Common myeloid progenitor, CD34-positive (primary cell): ENCODE data around the gene ACSL4.

Experiments
- CTCF ChIA-PET: fragments of 350-600 bp; sonication (Branson Sonifier 250); formaldehyde crosslinking; loops from one replicate; lab custom pipeline; 2021; ENCODE audit warnings: antibody characterized with exemption; lab: Charles Lee
- POLR2A ChIA-PET: fragments of 350-600 bp; sonication (Branson Sonifier 250); formaldehyde crosslinking; loops from one replicate; lab custom pipeline; 2021; ENCODE audit warnings: antibody characterized with exemption; lab: Charles Lee
- DNase-seq, 3 donors: peaks; one replicate each; pipeline versions ENCODE4 v3.0.0 to v3.0.0-alpha.2; 2013
- H3K27ac ChIP-seq, 2 experiments: 1 replicate in 1 of 2; 2 replicates in 1 of 2; pipeline ENCODE4 v1.7.0; 2013; ENCODE audit warnings: inconsistent platforms in 2 of 2, low read length in 2 of 2, mild to moderate bottlenecking in 2 of 2, low read depth in 1 of 2, moderate library complexity in 1 of 2; ENCODE audit not compliant: severe bottlenecking in 2 of 2, insufficient read depth in 1 of 2, poor library complexity in 1 of 2
- H3K27me3 ChIP-seq, 5 experiments: replicated peaks in 2 of 5; 1 replicate in 3 of 5; 2 replicates in 2 of 5; pipeline versions ENCODE4 v1.6.1 to v1.7.0; 2013; ENCODE audit warnings: low read length in 4 of 5, mild to moderate bottlenecking in 2 of 5, moderate library complexity in 2 of 5, inconsistent platforms in 1 of 5; ENCODE audit not compliant: insufficient read depth in 5 of 5, control insufficient read depth in 4 of 5
- H3K36me3 ChIP-seq, 4 experiments: 1 replicate in 2 of 4; 2 replicates in 2 of 4; pipeline versions ENCODE4 v1.6.1 to v1.7.0; 2013; ENCODE audit warnings: low read length in 3 of 4, control low read depth in 1 of 4, mild to moderate bottlenecking in 1 of 4; ENCODE audit not compliant: control insufficient read depth in 4 of 4, insufficient read depth in 4 of 4
- H3K4me1 ChIP-seq, 4 experiments: 1 replicate in 3 of 4; 2 replicates in 1 of 4; pipeline versions ENCODE4 v1.6.1 to v1.7.1; 2013; ENCODE audit warnings: low read length in 3 of 4, mild to moderate bottlenecking in 3 of 4, control low read depth in 1 of 4, inconsistent platforms in 1 of 4, moderate library complexity in 1 of 4; ENCODE audit not compliant: control insufficient read depth in 4 of 4, insufficient read depth in 4 of 4; ENCODE audit errors: control extremely low read depth in 1 of 4
- H3K4me3 ChIP-seq, 7 experiments: 1 replicate in 4 of 7; 2 replicates in 3 of 7; pipeline versions ENCODE4 v1.5.1 to v1.7.0; 2013; ENCODE audit warnings: mild to moderate bottlenecking in 7 of 7, low read length in 6 of 7, moderate library complexity in 6 of 7, inconsistent platforms in 2 of 7, low read depth in 2 of 7, control low read depth in 1 of 7; ENCODE audit not compliant: insufficient read depth in 4 of 7, control insufficient read depth in 1 of 7; ENCODE audit errors: extremely low read depth in 1 of 7
- H3K9me3 ChIP-seq, 5 experiments: 1 replicate in 4 of 5; 2 replicates in 1 of 5; pipeline versions ENCODE4 v1.6.1 to v1.7.1; 2013; ENCODE audit warnings: low read length in 4 of 5, mild to moderate bottlenecking in 2 of 5, inconsistent platforms in 1 of 5, low read depth in 1 of 5, moderate library complexity in 1 of 5; ENCODE audit not compliant: control insufficient read depth in 4 of 5, insufficient read depth in 2 of 5; ENCODE audit errors: control extremely low read depth in 1 of 5
- WGBS: methylation state at CpG from one replicate; pipeline ENCODE4 v1.1.5; 2013; ENCODE audit not compliant: insufficient coverage; 5-methylcytosine and 5-hydroxymethylcytosine counted together

ACSL4 gene

DNA sequence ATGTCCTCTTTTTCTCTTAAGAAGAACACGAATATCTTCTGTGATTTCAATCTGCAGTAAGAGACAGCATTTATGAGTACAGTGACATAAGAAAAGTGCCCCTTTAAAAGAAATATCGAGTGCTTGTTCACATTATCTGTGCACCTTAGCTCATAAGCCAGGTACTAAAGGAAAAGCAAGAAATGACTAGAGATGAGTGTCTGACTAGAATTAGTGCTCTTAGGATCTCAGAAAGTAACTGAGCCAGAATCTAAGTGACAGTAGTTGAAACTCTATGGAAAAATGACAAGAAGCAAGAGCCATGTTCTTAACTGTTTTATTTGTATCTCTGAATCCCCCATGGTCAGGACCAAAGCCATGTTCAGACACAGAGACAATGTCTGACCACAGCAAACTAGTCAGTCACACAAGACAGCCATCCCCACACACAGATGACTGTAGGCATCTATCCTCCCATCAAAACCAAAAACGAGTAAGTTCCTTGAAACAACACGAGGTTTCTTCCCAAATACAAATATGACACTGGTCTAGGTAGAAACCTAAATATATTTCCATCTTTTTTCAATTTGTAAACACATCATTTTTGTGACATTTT, 36.8 kb downstream of the ACSL4 start:
- H3K27me3 ChIP-seq, result no peaks in the 10 kb centered on the region
- DNase-seq, result no peak
- H3K27ac ChIP-seq, result no peak overlapping the region
- ChIA-PET CTCF (no interaction called here), POLR2A (no interaction called here)
- H3K4me3 ChIP-seq, result no peak overlapping the region
- H3K9me3 ChIP-seq, result no peaks in the 10 kb centered on the region
- peaks cover 0 to 4% (median 0%) of the 10 kb centered on the region in 4 experiments for H3K4me1 ChIP-seq
- no peaks in the 10 kb centered on the region for H3K36me3 ChIP-seq
- WGBS, result 75% methylated on average over 3 of the region's 4 CpGs

- CTCF ChIA-PET, result interaction anchor here (0.8 kb wide), 1 partner anchor 17 kb away, joined by 5 read pairs; no protein-coding TSS in a partner anchor
- H3K27ac ChIP-seq, result no peak overlapping the region
- H3K9me3 ChIP-seq, result no peaks in the 10 kb centered on the region
- WGBS, result no CpG with 5 or more reads among the region's 3 CpGs
- H3K36me3 ChIP-seq, result no peaks in the 10 kb centered on the region
- H3K4me3 ChIP-seq, result no peak overlapping the region
- H3K4me1 ChIP-seq, result peaks cover 0 to 4% (median 0%) of the 10 kb centered on the region in 4 experiments
- POLR2A ChIA-PET, result interaction anchor here (0.6 kb wide), 1 partner anchor 13 kb away, joined by 5 read pairs; no protein-coding TSS in a partner anchor
- no peaks in the 10 kb centered on the region for H3K27me3 ChIP-seq
- no peak for DNase-seq
Measured at GRCh38 chrX:109695637-109696036, 37.4 kb downstream of the ACSL4 start.

DNA sequence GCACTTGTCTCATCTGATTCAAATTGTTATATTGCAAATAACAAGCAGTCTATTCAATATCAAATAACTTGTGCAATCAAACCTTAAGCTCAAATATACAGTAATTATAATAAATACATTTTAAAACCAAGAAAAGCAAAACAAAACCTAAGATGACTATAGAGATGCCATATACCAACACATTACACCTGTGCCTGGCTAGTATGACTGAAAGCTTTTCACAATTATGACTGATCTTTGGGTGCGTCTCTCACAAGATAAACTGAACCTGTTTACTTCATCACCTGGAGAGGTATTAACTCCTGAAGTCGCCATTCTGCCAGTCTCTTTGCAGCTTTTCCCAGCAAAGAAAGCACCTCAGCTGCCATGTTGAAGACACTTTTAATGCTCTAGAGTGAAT, 41.3 kb downstream of the ACSL4 start:
- Histone ChIP-seq H3K4me3 (no peak overlapping the region), H3K27ac (no peak overlapping the region), H3K27me3 (no peaks in the 10 kb centered on the region), H3K36me3 (peaks cover 0 to 2% (median 0%) of the 10 kb centered on the region in 4 experiments), H3K4me1 (no peaks in the 10 kb centered on the region), H3K9me3 (no peaks in the 10 kb centered on the region)
- 75% methylated on average over 2 of the region's 2 CpGs for WGBS
- ChIA-PET POLR2A (no interaction called here), CTCF (no interaction called here)
- DNase-seq, result no peak

DNA sequence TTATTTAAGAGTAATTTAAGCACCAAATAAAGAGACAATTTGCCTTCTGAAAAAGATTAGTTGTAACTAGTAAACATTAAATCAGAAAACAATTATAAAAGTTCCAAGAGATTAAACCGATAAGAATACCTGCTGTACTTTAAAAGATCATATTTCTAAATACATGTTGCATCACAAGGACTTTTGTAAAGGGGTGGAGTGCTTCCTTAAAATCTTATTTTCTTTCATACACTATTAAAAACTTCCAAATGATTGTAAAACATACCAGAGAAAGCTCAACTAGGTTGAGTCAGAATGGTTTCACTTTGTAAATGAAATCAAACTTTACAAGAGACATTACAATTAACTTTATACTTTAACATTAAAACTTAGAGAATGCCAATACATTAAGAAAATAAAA, 41.8 kb downstream of the ACSL4 start:
- no peaks in the 10 kb centered on the region for H3K9me3 ChIP-seq
- H3K27ac ChIP-seq, result no peak overlapping the region
- peaks cover 0 to 3% (median 0%) of the 10 kb centered on the region in 4 experiments for H3K36me3 ChIP-seq
- POLR2A ChIA-PET, result no interaction called here
- CTCF ChIA-PET, result no interaction called here
- H3K4me3 ChIP-seq, result no peak overlapping the region
- no peaks in the 10 kb centered on the region for H3K27me3 ChIP-seq
- H3K4me1 ChIP-seq, result no peaks in the 10 kb centered on the region
- DNase-seq, result no peak
- WGBS, result no CpG with 5 or more reads among the region's 1 CpG

- whole genome bisulfite sequencing, result 100% methylated on average over 1 of the region's 1 CpG
- DNase-seq, result no peak
- POLR2A ChIA-PET, result no interaction called here
Measured at GRCh38 chrX:109687903-109688302, 45.2 kb downstream of the ACSL4 start.

DNA sequence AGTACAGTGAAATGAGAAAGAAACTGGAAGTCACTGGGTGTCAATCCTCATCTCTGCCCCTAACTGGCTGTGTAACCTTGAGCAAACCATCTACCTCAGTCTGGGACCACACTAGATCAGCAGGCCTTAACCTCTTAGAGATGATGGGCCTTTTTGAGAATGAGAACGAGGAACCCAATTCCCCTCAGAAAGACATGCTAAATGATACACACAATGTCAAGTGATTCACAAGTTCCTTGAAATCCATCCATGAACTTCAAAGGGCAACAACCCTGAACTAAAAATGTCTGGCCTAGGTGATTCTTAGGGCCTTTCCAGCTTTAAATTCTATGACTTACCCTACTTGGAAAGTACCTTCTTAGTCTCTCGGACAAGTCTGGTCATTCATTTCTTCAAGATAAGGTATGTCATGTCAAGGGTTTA, 47.4 kb downstream of the ACSL4 start:
- Histone ChIP-seq H3K4me1 (no peaks in the 10 kb centered on the region), H3K9me3 (no peaks in the 10 kb centered on the region), H3K4me3 (no peak overlapping the region), H3K36me3 (peaks cover 0 to 8% (median under 1%) of the 10 kb centered on the region in 4 experiments), H3K27me3 (no peaks in the 10 kb centered on the region), H3K27ac (no peak overlapping the region)
- CTCF ChIA-PET, result interaction anchor here (1.3 kb wide), 1 partner anchor 27 kb away, joined by 3 read pairs; no protein-coding TSS in a partner anchor
- no peak for DNase-seq
- WGBS, result 60% methylated on average over 1 of the region's 2 CpGs
- POLR2A ChIA-PET, result no interaction called here

More at GRCh38 chrX:109687903-109688302, 45.2 kb downstream of the ACSL4 start:
- H3K4me3 ChIP-seq, result no peak overlapping the region
- CTCF ChIA-PET, result interaction anchor here (0.6 to 1.2 kb wide), 2 partner anchors 23 to 71 kb away, joined by 4 read pairs; no protein-coding TSS in a partner anchor
- H3K27me3 ChIP-seq, result no peaks in the 10 kb centered on the region
- no peaks in the 10 kb centered on the region for H3K4me1 ChIP-seq
- no peak overlapping the region for H3K27ac ChIP-seq
- peaks cover 0 to 3% (median 0%) of the 10 kb centered on the region in 4 experiments for H3K36me3 ChIP-seq
- no peaks in the 10 kb centered on the region for H3K9me3 ChIP-seq

DNA sequence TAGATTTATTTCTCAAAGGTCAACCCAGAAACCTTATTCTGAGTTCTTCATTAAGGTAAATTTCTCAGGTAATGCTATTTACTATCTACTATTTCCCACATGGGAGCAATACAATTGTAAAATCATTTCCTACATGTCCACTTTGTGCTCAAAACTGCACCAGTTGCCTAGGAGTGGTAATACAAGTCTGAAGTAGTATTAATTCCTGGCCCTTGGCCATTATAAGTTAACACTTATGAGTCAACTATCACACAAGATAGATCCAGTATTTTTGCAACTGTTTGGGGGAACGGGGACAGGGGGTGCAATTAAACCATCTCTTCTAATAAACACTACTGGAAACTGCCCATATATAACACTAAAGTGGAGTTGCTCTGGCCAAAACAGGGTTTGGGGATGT, 48.9 kb downstream of the ACSL4 start:
- Histone ChIP-seq H3K4me1 (no peaks in the 10 kb centered on the region), H3K9me3 (no peaks in the 10 kb centered on the region), H3K27ac (no peak overlapping the region), H3K4me3 (no peak overlapping the region), H3K27me3 (no peaks in the 10 kb centered on the region), H3K36me3 (peaks cover 0 to 13% (median 10%) of the 10 kb centered on the region in 4 experiments)
- no peak for DNase-seq
- ChIA-PET CTCF (no interaction called here), POLR2A (no interaction called here)
- WGBS, result 83% methylated on average over 1 of the region's 1 CpG
